Epithelial cell of esophagus (primary cell): ENCODE results near the gene MASP2.
A peak's percentile ranks its signal among the peaks of the same experiment; 100 is the strongest.

ENCODE experiments used
- DNase-seq: peaks from one replicate; pipeline ENCODE4 v3.0.0; 2010; ENCODE audit warnings: low read depth
- H3K4me3 ChIP-seq: 2 replicates; pipeline ENCODE4 v1.5.1; 2011; ENCODE audit warnings: mild to moderate bottlenecking, low read length, control low read depth
- CTCF ChIP-seq: IDR thresholded peaks from 2 replicates; pipeline ENCODE4 v1.5.1; 2011; ENCODE audit warnings: low read depth, mild to moderate bottlenecking, low read length, control low read depth, inconsistent platforms; ENCODE audit not compliant: insufficient read depth; ENCODE audit errors: missing control alignments

MASP2 gene

DNA sequence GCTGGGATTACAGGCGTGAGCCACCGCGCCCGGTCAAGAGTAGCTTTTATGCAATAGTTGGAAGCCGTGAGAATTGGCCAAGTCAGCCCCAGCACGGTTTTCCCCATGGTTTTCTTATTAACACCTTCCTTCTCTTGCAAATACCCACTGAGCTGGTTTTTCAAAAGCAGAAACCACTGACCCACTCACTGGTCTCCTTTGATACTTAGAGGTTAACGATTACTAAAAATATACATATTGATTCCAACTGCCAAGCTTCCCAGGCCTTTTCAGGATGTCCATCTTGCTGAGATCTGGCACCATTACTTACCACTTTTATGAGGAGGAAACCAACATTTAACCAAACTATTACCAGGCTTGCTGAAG, 60.5 kb downstream of the MASP2 start:
- TF ChIP-seq CTCF, result no peak
- no peak overlapping the region for H3K4me3 ChIP-seq

DNA sequence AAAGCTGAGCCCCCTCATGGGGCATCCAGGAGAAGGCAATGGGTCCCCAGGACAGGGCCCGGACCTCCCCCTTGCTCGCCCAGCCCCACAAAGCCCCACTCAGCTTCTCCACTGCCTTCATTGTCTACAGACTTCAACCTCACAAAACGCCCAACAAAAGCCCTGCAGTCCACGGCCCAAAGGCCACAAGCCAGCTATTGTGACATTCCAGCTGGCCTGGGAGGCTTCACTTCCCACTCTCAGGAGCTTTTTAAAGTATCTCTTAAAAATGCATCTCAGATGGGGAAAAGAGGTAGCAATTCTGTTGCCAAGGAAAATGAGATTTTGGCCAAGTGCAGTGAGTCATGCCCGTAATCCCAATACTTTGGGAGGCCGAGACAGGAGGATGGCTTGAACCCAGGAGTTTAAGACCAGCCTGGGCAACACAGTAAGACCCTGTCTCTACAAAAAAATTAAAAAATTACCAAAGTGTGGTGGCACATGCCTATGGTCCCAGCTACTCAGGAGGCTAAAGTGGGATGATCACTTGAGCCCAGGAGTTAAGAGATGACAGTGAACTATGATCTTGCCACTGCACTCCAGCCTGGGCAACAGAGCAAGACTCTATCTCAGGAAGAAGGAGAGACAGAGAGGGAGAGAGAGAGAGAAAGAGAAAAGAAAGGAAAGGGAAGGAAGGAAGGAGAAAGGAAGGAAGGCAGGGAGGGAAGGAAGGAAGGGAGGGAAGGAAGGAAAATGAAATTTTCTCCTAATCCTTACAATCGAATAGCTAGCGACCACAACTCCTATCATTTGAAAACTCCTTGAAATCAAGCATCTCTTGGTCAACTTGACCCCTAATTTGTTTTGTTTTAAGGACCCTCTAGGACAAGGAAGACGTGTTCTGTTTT, 66.0 kb downstream of the MASP2 start:
- no peak for TF ChIP-seq CTCF
- no peak overlapping the region for H3K4me3 ChIP-seq
- no peak for DNase-seq

More for the DNA sequence above, 60.5 kb downstream of the MASP2 start:
- DNase-seq, result no peak

DNA sequence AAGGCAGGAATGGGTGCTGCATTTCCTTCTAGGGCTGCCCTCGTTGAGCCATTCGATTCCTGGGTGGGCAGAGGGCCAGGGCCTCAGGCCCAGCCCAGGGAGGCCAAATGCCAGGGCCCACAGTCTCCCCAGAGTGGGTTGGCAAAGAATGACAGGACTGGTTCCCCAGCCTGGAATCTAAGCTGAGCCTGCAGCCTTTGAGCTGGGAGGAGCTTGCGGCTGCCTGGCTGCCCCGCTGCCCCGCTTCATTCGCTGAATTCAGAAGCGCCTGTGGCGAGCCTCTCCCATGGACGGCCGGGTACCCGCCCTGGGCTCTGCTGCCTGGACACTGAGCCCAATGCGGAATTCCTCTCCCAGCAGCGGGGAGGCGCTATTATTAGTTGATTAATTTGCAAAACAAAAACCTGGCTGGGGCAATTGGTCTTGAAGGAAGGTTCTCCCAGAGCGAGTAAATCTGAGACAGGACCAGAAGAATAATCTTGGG, 66.9 kb downstream of the MASP2 start:
- TF ChIP-seq CTCF, result peak; percentile 37
- DNase-seq, result peak; percentile 71
- no peak overlapping the region for H3K4me3 ChIP-seq

- peak; percentile 5 for TF ChIP-seq CTCF
- H3K4me3 ChIP-seq, result no peak overlapping the region
- DNase-seq, result peak; percentile 24
These were observed 67.5 kb downstream of the MASP2 start for GRCh38 chr1:10979483-10979920.

DNA sequence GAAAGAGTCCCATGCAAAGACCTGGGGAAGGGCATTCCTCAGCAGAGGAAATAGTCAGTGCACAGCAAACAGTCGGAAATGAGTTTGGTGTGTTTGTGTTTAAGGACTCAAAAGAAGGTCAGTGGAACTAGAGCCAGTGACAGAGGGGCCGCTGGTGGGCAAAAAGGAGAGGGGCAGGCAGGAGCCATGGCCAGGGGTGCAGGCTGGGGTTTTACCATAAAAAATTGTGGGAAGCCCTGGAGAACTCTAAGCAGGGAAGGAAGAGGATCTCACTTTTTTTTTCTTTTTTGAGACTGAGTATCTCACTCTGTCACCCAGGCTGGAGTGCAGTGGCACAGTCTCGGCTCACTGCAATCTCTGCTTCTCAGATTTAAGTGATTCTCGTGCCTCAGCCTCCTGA, 68.3 kb downstream of the MASP2 start:
- no peak overlapping the region for H3K4me3 ChIP-seq
- no peak for DNase-seq
- no peak for TF ChIP-seq CTCF
